DOHH2 (cell line): ENCODE results near the gene PRAMEF9.
"Not testable (repeated sequence)": the region's sequence is repeated elsewhere in the genome, so short reads cannot be mapped to it uniquely, and the experiment has no call there.

Experiments used
- H3F3A ChIP-seq: fragments of 200-600 bp; sonication (generic), shearing (Covaris generic); 2 replicates; pipeline ENCODE4 v1.6.0; 2016; ENCODE audit warnings: antibody characterized with exemption, mild to moderate bottlenecking; ENCODE audit not compliant: control insufficient read depth, insufficient read depth
- H3K27ac ChIP-seq: fragments of 200-600 bp; sonication (generic); 2 replicates; pipeline ENCODE4 v1.5.1; 2014; ENCODE audit warnings: low read depth, mild to moderate bottlenecking, low read length, moderate library complexity
- H3K27me3 ChIP-seq: fragments of 200-600 bp; sonication (generic); 2 replicates; pipeline ENCODE4 v1.6.1; 2014; ENCODE audit warnings: mild to moderate bottlenecking, low read length, mixed read lengths; ENCODE audit not compliant: control insufficient read depth
- H3K36me3 ChIP-seq: fragments of 200-600 bp; sonication (generic); 2 replicates; pipeline ENCODE4 v1.6.1; 2014; ENCODE audit warnings: mild to moderate bottlenecking, low read length, moderate library complexity, mixed read lengths; ENCODE audit not compliant: control insufficient read depth
- H3K4me1 ChIP-seq: fragments of 200-600 bp; sonication (generic); 2 replicates; pipeline ENCODE4 v1.6.1; 2014; ENCODE audit warnings: mild to moderate bottlenecking, low read length, mixed read lengths; ENCODE audit not compliant: control insufficient read depth
- H3K4me2 ChIP-seq: fragments of 200-600 bp; sonication (generic); 2 replicates; pipeline ENCODE4 v1.6.0; 2014; ENCODE audit warnings: mild to moderate bottlenecking, low read length, moderate library complexity
- H3K4me3 ChIP-seq: fragments of 200-600 bp; sonication (generic); 2 replicates; pipeline ENCODE4 v1.5.1; 2014; ENCODE audit warnings: mild to moderate bottlenecking, low read length, mixed read lengths
- H3K79me2 ChIP-seq: fragments of 200-600 bp; sonication (generic); 2 replicates; pipeline ENCODE4 v1.6.1; 2014; ENCODE audit warnings: mild to moderate bottlenecking, low read length, mixed read lengths; ENCODE audit not compliant: control insufficient read depth
- H3K9me2 ChIP-seq: fragments of 200-600 bp; sonication (generic); replicated peaks from 2 replicates; pipeline ENCODE4 v1.6.1; 2014; ENCODE audit warnings: mild to moderate bottlenecking, low read length, mixed read lengths; ENCODE audit not compliant: control insufficient read depth
- H3K9me3 ChIP-seq: fragments of 200-600 bp; sonication (generic); 2 replicates; pipeline ENCODE4 v1.6.1; 2014; ENCODE audit warnings: antibody characterized with exemption, low read length, mixed read lengths; ENCODE audit not compliant: control insufficient read depth, insufficient read depth
- H4K20me1 ChIP-seq: fragments of 200-600 bp; sonication (generic); 2 replicates; pipeline ENCODE4 v1.6.0; 2014; ENCODE audit warnings: low read depth, mild to moderate bottlenecking, antibody characterized with exemption, low read length, moderate library complexity; ENCODE audit not compliant: control insufficient read depth, insufficient read depth
- CTCF ChIP-seq: fragments of 200-600 bp; sonication (generic); IDR thresholded peaks from one replicate; pipeline ENCODE4 v1.5.1; 2014; ENCODE audit warnings: antibody characterized with exemption, mild to moderate bottlenecking, low read depth, low read length; ENCODE audit not compliant: poor library complexity, severe bottlenecking
- EZH2phosphoT487 ChIP-seq: fragments of 200-600 bp; sonication (generic); IDR thresholded peaks from 2 replicates; pipeline ENCODE4 v1.6.1; 2017; ENCODE audit warnings: borderline replicate concordance, mild to moderate bottlenecking, antibody characterized with exemption, low read length, moderate library complexity, mixed read lengths

Gene PRAMEF9

GRCh38 chr1:13224480-13225060 lies 52.9 kb downstream of the PRAMEF9 start:
- H3K36me3 ChIP-seq, result no peaks in the 10 kb centered on the region
- no peak overlapping the region for H3K4me3 ChIP-seq
- H4K20me1 ChIP-seq, result no peaks in the 10 kb centered on the region
- no peaks in the 10 kb centered on the region for H3F3A ChIP-seq
- TF ChIP-seq EZH2phosphoT487 (no peak), CTCF (no peak)
- H3K9me3 ChIP-seq, result no peaks in the 10 kb centered on the region
- no peaks in the 10 kb centered on the region for H3K79me2 ChIP-seq
- no peaks in the 10 kb centered on the region for H3K27me3 ChIP-seq
- H3K27ac ChIP-seq, result no peak overlapping the region
- H3K4me1 ChIP-seq, result no peaks in the 10 kb centered on the region
- no peak overlapping the region for H3K4me2 ChIP-seq
- H3K9me2 ChIP-seq, result no peaks in the 10 kb centered on the region

GRCh38 chr1:13225675-13226204 lies 54.1 kb downstream of the PRAMEF9 start, which contains the start of gene PRAMEF18:
Gene PRAMEF18, minus strand, starts transcription at chr1:13226154. Its CDS starts 48 bp downstream, at chr1:13226106.
- not testable (repeated sequence) for H3F3A ChIP-seq, H3K36me3 ChIP-seq, H3K4me1 ChIP-seq, H3K27me3 ChIP-seq, H3K4me2 ChIP-seq, H3K79me2 ChIP-seq, H4K20me1 ChIP-seq, H3K9me3 ChIP-seq, H3K27ac ChIP-seq, H3K9me2 ChIP-seq, H3K4me3 ChIP-seq

GRCh38 chr1:13227271-13228055 lies 55.8 kb downstream of the PRAMEF9 start:
- not testable (repeated sequence) for H3K4me1 ChIP-seq, H3K79me2 ChIP-seq, H3K9me2 ChIP-seq, H3K36me3 ChIP-seq, H3F3A ChIP-seq, H3K27ac ChIP-seq, H3K27me3 ChIP-seq, H4K20me1 ChIP-seq, H3K9me3 ChIP-seq, H3K4me3 ChIP-seq, H3K4me2 ChIP-seq

- Histone ChIP-seq H3K9me2 (no peaks in the 10 kb centered on the region), H3K9me3 (no peaks in the 10 kb centered on the region), H4K20me1 (no peaks in the 10 kb centered on the region), H3K4me3 (no peak overlapping the region), H3K79me2 (no peaks in the 10 kb centered on the region), H3K4me1 (no peaks in the 10 kb centered on the region), H3F3A (no peaks in the 10 kb centered on the region), H3K4me2 (no peak overlapping the region), H3K27me3 (no peaks in the 10 kb centered on the region), H3K36me3 (no peaks in the 10 kb centered on the region), H3K27ac (no peak overlapping the region)
- TF ChIP-seq CTCF, result peak; percentile 64
- no peak for TF ChIP-seq EZH2phosphoT487
These were observed 56.7 kb downstream of the PRAMEF9 start for GRCh38 chr1:13228343-13228781.
